ENCODE data around the gene SOCS3.

The SOCS3 gene

DNA sequence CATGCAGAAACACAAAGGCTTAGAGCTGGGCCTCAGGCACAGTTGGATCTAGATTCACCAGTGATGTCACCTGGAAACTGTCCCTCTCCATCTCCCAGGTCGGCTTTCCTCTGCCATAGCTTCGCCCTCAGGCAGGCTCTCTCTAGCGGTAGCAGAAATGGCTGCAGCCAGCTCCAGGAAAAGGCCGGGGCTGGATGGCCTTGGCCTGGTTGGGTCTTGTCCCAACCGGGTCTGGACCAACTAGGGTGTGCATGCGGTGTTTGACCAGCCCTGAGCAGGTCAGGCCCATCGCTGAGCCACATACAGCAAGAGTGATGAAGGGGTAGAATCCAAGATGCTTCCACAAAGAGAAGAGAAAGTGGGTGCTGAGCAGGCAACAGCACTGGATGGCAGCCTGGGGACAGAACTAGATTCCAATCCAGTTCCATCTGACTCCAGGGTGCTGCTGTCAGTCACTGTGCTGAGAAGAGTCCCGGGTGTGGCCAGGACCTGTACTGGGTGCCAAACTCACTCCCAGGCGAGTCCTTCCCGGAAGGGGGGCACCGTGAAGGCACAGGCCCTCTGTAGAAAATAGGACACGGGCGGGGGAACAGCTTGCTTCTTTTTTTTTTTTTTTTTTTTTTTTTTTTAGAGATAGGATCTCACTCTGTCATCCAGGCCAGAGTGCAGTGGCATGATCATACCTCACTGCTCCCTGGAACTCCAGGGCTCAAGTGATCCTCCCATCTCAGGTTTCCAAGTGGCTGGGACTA, 51.8 kb downstream of the SOCS3 start:
- DNase-seq (ENCODE audit: low read depth in 2 of 2), result no peak

DNA sequence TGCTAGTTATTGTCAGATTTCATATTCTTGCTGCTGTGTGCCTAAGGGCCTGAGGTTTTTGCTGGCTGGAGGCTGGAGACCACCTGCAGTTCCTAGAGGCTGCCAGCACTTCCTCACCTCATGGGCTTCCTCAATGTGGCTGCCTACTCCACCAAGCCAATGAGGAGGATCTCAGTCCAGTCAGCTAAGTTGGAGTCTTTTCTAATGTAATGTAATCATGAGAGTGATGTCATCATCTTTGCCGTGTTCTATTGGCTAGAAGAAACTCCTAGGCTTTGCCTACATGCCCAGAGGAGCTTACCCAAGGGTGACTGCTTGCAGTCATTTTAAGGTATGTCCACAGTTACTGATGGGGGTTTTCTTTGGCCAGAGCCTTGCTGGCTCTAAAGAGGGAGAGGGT, 53.0 kb downstream of the SOCS3 start:
- no peak for DNase-seq (ENCODE audit: low read depth in 2 of 2)

Measured in activated CD8-positive, alpha-beta memory T cell treated with anti-CD3 and anti-CD28 coated beads for 4 hours (primary cell).